Frontal cortex (tissue), 4 donors: ENCODE data around the gene CBFA2T2. TPM values are rescaled to one million over a fixed set of nuclear protein-coding genes. Genes with fewer than 3 reads are reported as not detected.

Experiments
- DNase-seq, 2 donors: peaks; one replicate each; pipeline ENCODE4 v3.0.0; 2012; ENCODE audit warnings: low spot score in 2 of 2
- FAIRE-seq: peaks from 2 replicates; lab custom pipeline; 2012; peaks lifted over from hg19 to GRCh38; lab: Jason Lieb, UNC
- total RNA-seq: library from RNA; depleted of rRNA; stranded (reverse); fragments of >200 nt; gene quantifications from one replicate; pipeline ENCODE4 v1.2.3, GENCODE V29; 2014
- donor health status: control.
- donor health status: control.
- donor health status: control.

CBFA2T2 gene
- total RNA-seq, 1 donor from 2014 or later, result 24.9 TPM

- no peak for FAIRE-seq
- DNase-seq, result peak in 1 of 2 donors; percentile 19
These were observed 168.6 kb downstream of the CBFA2T2 start for GRCh38 chr20:33658510-33658909.

GRCh38 chr20:33658929-33659328 is 169.0 kb downstream of the CBFA2T2 start:
- no peak for DNase-seq
- FAIRE-seq, result no peak

- FAIRE-seq, result no peak
- peak in 1 of 2 donors; percentile 8 for DNase-seq
These were observed 169.6 kb downstream of the CBFA2T2 start for GRCh38 chr20:33659341-33660034.

- FAIRE-seq (no peak), DNase-seq (no peak)
These were observed 170.3 kb downstream of the CBFA2T2 start for GRCh38 chr20:33660035-33660684.

GRCh38 chr20:33660685-33661058 is 170.8 kb downstream of the CBFA2T2 start:
- FAIRE-seq (no peak), DNase-seq (no peak)

GRCh38 chr20:33662172-33662571 is 172.3 kb downstream of the CBFA2T2 start, which contains the start of gene C20orf144:
Gene C20orf144 (plus strand): TSS chr20:33662327. CDS start chr20:33662346, 19 bp downstream.
- FAIRE-seq (no peak), DNase-seq (no peak)

GRCh38 chr20:33663161-33664084 is 173.5 kb downstream of the CBFA2T2 start:
- peak; percentile 85 to 89 for DNase-seq
- no peak for FAIRE-seq

GRCh38 chr20:33664085-33664761 is 174.3 kb downstream of the CBFA2T2 start:
- FAIRE-seq (no peak), DNase-seq (no peak)

GRCh38 chr20:33664762-33665144 is 174.9 kb downstream of the CBFA2T2 start:
- no peak for DNase-seq
- no peak for FAIRE-seq

- DNase-seq, result peak; percentile 93
- FAIRE-seq, result no peak
These were observed 176.7 kb downstream of the CBFA2T2 start, which contains the start of gene ACTL10 for GRCh38 chr20:33666293-33667244. Gene ACTL10 (plus strand): TSS chr20:33666943. CDS start chr20:33667498, 555 bp downstream.

GRCh38 chr20:33667245-33667675 is 177.4 kb downstream of the CBFA2T2 start:
- FAIRE-seq (no peak), DNase-seq (peak in 1 of 2 donors; percentile 58)

- FAIRE-seq (no peak), DNase-seq (peak; percentile 82 to 86)
These were observed 178.0 kb downstream of the CBFA2T2 start for GRCh38 chr20:33667676-33668465.

GRCh38 chr20:33668466-33669155 is 178.7 kb downstream of the CBFA2T2 start:
- no peak for FAIRE-seq

GRCh38 chr20:33669224-33669623 is 179.3 kb downstream of the CBFA2T2 start:
- FAIRE-seq, result no peak
- DNase-seq, result no peak

More at GRCh38 chr20:33668466-33669155, 178.7 kb downstream of the CBFA2T2 start:
- DNase-seq, result no peak

GRCh38 chr20:33669873-33670640 is 180.2 kb downstream of the CBFA2T2 start:
- DNase-seq (no peak), FAIRE-seq (no peak)

- FAIRE-seq (no peak), DNase-seq (no peak)
These were observed 181.0 kb downstream of the CBFA2T2 start for GRCh38 chr20:33670715-33671499.
